ENCODE results near the gene SLC2A4.

Gene SLC2A4

DNA sequence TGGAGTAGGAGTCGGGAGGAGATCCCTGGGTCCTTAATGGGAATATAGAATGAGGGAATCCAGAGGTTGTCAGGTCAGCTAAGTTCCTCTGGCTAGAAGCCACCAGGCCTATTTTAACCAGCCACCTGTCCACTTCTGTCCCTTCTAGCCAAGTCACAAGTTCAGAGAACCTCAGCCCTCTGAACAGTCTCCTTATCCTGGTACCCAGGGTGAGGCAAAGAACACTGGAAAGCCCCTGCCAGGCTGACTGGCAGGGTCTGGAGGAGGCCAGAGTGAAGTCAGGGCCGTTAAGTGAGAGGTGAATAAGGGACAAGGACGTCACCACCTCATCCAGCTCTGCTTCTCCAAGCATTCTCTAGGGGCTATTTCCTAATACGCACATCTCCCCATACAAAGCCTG is 32.7 kb upstream of the SLC2A4 start:
- DNase-seq (ENCODE audit: low read depth) = no peak

DNA sequence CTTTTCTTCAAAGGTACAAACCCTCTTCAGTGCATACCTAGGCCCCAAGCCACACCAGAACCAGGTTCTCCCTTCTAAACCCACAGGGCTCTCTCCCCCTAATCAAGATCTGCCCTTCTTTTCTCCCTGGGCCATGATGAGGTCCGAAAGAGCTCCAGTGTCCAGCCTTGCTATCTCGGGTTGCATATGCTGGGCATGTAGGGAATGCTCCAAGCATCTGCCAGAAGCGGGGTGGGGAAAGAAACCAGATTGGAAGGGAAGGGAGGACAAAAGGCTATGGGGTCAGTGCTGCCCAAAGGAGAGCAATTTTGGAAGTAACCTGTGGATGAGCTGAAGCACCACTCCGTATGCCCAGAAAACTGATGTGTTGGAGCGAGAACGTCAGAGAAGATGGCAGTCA is 32.3 kb upstream of the SLC2A4 start:
- no peak for DNase-seq (ENCODE audit: low read depth)

DNA sequence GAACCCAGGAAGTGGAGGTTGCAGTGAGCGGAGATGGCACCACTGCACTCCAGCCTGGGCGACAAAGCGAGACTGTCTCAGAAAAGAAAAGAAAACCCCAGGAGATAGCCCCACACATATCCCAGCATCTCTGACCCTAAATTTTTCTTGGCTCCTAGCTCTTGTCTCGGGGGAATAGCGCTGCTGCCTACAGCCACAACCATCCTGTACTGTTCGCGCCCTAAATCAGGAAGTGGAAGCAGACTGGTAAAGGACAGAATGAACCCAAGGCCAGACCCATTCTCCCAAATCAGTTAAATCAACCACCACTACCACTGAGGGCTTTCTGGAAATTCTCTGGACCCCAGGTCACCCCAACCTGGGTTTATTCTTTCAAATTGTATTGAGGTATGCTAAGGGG is 31.7 kb upstream of the SLC2A4 start:
- DNase-seq (ENCODE audit: low read depth) = no peak

DNA sequence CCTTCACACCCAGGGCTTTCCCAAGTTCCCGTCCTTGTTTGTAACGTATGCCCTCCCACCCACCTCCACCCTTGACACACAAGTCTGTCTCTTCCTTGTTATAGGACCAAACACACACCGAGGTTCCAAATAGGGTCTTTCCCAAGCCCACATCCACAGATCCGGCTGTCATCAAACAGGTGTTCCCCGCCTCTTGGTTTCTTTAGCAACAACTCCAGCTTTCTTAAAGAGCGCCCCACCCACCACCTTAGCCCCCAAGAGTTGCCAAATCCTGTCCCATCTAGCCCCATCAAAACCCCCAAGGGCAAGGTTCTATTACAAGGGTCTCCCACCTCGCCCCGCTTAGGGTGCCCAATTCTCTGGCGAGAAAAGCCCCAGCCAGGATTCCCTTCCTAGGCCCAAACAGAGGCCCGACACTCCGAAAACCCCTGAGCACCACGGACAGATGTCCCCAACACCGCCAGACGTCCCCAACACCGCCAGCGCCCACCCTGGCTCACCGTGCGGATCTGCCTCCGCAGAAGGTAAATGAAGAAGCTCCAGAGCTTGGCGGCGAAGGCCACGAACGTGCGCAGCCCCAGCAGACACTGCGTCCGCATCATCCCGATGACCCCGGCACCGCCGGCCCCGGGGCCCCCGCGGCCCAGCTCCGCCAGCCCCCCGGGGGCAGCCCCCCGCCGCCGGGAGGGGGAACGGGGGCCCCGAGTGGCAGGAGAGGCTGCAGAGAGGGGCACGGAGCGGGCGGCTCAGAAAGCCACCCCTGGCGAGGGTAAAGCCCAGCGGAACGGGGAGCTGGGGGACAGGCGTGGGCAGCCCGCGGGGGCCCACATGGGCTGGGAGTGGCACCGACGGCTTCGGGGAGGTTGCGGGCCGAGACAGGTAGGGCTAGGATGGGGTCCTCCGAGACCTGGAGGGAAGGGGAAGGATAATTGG is 30.6 kb upstream of the SLC2A4 start:
- DNase-seq (ENCODE audit: low read depth) = no peak

DNA sequence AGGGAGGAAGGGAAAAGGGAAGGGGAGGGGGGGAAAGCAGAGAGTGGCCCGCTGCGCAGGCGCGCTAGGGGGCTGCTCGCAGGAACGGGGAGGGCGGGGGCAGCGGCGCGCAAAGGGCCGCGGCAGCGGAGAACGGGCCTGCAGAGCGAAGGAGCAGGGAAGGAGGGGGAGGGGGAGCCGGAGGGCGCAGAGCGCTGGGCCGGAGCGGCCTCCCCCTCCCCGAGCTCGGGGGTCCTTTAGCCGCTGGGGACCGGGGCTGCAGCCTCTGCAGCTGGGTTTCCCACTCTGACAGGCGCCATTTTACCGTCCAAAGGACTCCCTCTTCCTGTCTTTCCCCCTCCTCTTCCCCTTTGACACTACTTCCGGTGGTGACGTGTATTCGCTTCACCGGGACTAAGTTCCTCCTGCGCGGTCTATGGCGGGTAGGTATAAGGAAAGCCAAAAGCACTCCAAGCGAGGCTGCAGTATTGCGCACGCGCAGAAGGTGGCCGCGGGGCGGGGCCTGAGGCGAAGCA is 29.8 kb upstream of the SLC2A4 start, which contains the start of gene CTDNEP1:
CTDNEP1 (minus strand) TSS at position 74 of the 515 bp plus-strand sequence. CDS start 438 bp downstream, outside the sequence.
- DNase-seq (ENCODE audit: low read depth) = peak; percentile 97

DNA sequence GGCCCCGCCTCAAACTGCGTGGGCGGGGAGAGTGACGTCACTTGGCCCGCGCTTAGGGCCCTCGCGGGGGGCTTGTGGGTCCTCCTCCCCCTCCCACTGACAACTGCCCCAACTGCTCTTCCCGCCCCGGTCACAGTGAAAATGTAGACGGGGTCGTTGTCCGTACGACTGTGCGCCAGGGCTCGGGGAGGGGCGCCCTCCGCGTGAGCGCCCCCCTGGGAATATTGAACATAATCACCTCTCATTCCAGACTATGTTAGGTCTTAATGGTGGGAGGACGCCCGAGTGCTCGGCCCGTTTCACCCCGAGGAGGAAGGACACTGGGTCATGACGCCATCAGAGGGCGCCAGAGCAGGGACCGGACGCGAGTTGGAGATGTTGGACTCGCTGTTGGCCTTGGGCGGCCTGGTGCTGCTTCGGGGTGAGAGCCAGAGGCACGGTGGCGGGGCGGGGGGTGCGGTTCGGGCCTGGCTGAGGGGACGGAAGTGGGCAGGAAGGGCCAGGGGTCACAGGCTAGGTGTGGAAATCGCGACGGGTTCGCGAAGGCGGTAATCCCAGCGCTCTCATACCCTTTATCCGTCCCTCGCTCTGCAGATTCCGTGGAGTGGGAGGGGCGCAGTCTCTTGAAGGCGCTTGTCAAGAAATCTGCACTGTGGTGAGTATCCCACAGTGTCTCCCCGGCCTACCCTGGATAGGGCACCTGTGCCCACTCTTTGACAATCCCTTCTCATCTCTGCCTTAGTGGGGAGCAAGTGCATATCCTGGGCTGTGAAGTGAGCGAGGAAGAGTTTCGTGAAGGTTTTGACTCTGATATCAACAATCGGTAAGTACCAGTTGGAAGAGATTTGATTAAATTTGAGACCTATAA is 29.1 kb upstream of the SLC2A4 start, which contains the start of gene ELP5:
ELP5 (plus strand) TSS at position 40 of the 868 bp plus-strand sequence; CDS start at position 376, 336 bp downstream.
- DNase-seq (ENCODE audit: low read depth) = peak; percentile 86

DNA sequence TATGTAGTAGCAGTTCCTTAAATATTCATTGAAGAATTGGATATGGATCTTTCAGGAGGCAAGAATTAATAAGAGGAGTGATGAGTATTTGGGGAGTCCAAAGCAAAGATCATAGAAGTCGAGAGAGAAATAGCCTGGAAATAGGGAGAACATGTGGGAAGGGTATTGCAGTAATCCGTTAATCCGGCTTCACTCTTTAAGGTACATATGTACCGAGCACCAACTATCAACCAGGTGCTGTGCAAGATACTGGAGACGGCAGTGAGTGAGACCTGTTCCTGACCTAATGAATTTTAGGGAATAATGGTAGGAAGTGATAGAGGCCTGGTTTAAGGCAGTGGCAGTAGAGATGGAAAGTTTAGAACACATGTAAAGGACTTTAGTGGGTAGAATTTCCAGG is 28.4 kb upstream of the SLC2A4 start:
- no peak for DNase-seq (ENCODE audit: low read depth)

DNA sequence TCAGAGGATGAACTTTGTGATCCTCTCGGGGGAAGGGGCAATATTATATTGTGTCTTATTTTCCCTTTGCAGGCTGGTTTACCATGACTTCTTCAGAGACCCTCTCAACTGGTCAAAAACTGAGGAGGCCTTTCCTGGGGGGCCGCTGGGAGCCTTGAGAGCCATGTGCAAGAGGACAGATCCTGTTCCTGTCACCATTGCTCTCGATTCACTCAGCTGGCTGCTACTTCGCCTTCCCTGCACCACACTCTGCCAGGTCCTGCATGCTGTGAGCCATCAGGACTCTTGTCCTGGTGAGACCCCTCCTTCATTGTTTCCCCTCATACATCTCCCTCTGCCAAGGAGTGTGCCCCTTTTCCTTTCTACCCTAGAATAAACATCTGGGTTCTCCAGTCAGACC is 27.0 kb upstream of the SLC2A4 start:
- DNase-seq (ENCODE audit: low read depth) = no peak

DNA sequence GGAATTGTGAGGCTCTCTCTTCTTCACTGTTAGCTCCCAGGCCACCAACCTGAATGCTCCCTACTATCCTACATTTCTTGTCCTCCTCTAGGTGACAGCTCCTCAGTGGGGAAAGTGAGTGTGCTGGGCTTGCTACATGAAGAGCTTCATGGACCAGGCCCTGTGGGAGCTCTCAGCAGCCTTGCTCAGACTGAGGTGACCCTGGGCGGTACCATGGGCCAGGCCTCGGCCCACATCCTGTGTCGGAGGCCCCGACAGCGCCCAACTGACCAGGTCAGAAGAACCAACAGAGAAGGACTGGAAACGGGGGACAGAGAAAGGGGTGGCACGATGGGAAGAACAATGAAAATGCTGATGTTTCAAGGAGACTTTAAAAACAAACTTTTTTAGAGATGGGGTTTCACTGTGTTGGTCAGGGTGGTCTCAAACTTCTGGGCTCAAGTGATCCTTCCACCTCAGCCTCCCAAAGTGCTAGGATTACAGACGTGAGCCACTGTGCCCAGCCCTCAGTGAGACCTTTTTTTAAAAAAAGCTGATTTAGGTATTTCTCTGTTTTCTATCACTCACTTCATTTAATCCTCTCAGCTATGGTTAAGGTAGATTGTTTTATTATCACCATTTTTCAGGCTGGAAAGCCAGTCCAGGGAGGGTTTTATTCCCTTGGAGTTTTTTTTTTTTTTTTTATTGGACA is 24.6 kb upstream of the SLC2A4 start:
- no peak for DNase-seq (ENCODE audit: low read depth)

DNA sequence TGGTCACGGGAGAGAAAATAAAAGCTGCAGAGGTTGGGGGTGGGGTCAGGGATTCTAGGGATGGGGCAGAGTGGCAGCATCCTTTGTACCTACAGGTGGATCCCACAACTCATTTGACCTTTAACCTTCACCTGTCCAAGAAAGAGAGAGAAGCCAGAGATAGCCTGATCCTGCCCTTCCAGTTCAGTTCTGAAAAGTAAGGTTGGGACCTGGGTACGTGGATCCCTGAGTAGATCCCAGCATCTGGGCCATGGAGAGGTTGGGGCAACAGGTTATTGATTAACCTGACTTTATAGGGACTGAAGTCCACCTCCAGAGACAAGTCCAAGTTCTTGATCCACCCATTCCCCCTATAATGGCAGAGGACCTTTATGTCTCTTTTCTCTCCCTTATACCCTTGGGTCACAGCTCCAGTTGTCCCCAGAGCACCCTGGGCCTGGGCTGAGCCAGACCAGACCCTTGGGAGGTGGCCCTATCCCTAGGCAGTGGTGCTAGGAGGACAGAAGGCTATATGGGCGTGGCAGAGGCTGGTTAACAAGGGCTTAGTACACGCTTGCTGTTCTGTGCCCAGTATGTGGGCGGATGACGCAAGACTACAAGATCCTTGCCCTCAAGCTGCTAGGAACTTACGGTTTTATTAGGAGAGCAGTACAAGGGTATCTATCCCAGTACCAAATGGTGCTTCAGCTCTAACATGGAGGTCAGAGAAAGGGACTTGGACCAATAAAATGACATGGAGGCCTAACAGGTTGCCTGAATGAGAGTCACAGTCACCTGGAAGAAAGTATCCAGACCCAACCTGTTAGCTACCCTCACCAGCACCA is 22.6 kb upstream of the SLC2A4 start:
- no peak for DNase-seq (ENCODE audit: low read depth)

DNA sequence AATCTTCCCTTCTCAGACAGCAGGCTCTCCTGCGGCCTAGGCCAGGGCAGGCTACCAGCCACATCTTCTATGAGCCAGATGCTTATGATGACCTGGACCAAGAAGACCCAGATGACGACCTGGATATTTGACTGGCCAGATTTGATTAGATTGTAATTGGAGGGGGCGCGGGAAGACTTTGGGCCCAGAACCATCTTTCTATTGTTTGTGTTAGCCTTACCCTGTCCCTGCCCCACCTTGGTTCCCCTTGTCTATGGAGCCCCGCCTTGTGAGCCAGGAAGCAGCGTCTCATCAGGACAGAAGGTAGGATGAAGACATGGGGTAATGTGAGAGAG is 22.0 kb upstream of the SLC2A4 start:
- no peak for DNase-seq (ENCODE audit: low read depth)

DNA sequence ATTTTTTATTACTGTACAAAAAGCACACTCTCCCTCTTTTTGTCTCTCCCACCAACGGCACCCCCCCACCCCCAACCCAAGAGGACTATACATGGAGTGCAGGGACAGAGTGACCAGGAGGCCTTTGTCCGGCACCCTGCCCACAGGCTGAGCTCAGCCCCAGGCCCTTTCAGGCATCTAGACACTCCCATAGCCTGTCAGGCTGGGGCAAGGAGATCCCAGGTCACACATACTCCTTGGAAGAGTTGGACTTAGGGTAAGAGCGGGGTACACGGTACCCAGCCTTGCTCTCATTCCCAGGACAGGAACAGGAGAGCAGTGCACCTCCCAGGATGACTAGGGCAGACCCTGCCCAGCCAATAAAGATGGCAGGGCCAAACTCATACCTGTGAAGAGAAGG is 21.4 kb upstream of the SLC2A4 start:
- DNase-seq (ENCODE audit: low read depth) = no peak

DNA sequence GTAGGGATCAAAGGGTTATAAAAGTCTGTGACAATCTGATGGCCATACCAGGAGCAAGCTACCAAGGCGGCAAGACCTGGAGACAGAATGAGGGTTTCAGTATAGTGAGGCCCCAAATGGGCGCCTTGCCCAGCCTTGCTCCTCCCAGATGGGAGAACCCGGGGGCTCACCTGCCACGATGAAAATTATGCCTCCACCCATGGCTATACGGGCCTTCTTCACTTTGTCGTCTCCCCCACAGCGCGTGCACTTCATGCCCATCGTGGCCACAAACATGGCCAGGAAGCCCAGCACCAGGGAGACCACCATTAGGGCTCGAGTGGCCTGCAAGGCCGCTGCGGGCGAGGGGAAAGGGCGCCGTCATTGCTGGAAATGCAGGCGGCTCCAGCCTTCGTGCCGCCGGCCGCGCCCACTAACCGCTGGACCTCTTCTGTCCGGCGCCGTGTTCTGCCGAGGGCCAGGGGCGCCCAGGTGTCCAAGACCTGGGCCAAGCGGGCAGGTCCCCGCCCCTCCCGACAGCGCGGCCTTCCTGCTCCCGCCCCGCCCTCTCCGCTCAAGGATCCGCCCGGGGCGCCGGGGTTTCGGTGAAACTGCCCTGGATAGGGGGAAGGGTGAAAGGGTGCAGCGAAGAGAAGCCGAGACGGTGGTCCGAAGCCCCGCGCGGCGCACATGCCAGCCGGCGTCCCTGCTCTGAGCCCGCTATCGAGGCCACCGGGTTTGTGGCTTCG is 20.7 kb upstream of the SLC2A4 start:
- DNase-seq (ENCODE audit: low read depth) = no peak

DNA sequence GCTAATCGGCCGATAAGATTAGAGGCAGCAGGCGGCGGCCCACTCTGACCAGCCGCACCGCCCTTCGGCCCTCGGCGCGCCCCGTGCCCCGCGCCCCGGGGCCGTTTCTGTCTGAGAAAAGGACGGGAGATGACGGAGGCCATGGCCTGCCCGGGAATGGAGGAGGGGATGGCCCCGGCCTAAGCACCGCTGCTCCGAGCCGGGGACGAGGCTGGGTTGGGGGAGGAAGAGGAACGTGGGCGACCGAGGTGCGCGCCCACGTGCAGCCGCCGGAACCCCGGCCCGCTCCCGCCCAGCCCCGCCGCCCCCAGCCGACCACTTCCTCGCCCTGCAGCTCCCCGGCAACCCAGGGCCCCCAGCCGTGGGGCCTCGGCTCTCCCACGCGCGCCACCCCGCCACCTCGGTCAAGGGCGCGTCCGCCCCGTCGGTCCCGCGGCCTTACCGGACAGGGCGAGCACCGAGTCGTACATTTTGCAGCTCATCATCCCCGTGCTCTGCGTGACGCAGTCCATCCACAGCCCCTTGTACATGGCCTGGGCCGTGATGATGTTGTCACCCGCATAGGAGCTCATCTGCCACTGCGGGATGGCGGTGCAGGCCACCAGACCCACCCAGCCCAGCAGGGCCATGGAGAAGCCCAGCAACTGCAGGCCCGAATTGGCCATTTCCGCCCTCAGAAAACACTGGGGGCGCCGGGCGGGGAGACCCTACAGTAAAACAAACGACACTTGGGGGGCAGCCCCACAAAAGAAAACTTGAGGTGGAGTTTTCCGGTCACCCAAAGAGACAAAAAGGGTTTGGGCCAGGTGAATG is 19.9 kb upstream of the SLC2A4 start:
- no peak for DNase-seq (ENCODE audit: low read depth)

DNA sequence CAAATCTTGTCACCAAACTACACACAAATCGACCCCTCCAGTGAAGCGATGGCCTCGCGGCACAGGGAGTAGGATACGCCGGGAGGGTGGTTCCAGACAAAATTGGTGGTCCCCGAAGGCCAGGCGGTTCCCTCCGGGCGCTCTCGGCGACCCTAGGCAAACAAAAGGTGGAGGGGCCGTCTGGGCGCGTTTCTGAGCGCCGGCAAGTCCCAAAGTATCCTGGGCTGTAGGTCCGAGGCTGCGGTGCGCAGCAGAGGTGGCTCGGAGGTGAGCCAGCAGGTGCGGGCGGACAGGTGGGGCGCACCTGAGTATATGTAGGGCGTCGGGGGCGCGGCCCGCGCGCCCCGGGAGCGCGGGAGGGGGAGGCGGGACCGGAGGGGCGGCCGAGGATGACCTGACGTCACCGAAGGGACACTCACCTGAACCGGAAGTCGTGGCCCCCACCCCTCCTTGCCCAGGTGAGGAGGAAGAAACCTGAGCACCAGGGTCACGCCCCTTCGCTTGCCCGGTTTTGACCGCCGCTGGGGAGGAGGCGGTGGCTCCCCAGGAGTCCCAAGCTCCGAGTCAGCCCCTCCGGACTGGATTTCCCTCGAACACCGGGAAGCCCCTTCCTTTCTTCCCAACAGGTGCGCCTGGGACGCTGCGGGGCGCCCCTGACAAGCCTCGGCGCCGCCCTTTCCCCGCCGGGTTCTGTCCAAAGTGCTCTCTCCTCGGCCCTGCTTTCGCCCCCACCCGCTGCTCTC is 19.2 kb upstream of the SLC2A4 start, which contains the start of gene CLDN7:
CLDN7 (minus strand) TSS at position 287 of the 743 bp plus-strand sequence. CDS start 435 bp downstream, outside the sequence.
- DNase-seq (ENCODE audit: low read depth) = no peak

DNA sequence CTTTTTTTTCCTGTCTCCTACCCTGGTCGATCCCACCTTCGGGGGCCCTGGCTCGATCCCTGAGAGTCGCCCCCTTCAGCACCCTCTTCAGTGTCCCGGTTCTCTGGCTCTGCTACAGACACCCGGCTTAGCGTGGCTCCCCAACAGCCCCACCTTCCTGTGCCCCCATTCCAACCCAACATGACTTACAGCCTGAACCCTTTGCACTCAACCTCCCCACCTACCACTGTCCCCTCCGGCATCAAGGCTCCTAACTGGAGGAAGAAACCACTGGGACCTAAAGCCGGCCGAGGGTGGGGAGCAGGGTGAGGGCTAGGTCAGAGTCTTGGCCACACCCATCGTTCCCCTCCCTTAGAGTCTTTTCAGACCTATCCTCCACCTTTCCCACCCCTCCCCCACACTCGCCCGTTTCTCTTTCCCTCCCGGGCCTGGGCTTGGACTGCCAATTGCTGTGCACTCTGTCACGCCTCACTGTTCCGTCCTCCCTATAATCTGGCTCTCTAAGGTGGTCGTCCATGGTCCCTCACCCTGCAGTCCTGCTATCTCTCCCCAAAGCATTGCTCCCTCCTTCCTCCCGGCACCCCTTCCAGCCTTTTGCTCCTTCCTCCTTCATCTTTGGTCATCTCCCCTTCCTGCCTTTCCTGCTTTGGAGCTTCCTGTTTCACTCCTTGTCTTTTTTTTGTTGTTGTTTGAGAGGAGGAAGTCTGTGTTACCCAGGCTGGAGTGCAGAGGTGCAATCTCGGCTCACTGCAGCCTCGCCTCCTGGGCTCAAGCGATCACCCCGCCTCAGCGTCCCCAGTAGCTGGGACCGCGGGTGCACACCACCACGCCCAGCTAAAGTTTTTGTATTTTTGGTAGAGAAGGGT is 18.4 kb upstream of the SLC2A4 start:
- DNase-seq (ENCODE audit: low read depth) = no peak

DNA sequence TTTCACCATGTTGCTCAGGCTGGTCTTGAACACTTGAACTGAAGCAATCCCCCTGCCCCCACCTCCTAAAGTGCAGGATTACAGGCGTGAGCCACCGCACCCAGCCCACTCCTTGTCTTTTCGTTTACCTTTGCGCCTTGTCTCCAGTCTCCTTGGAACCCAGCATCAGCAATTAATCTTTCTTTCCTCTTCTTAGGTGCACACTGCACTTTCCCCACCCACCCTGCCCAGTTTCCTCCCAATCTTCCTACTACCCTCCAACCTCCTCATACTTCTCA is 17.8 kb upstream of the SLC2A4 start:
- no peak for DNase-seq (ENCODE audit: low read depth)

DNA sequence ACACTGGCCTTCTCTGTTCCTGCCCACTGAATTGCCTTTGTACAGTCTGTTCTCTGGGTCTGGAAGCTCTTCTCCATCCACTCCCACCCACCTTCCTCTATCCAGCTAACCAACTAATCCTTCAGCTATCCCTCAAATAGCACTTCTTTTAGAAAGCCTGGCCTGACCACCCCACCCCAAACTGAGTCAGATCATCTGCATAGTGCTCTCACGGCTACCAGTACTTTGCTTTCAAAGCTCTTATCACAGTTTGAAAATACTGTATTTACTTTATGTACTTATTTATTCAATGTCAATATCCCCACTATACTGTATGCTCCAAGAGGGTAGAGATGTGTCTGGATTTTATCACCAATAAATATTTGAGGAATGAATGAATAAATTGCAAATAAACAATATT is 14.7 kb upstream of the SLC2A4 start:
- DNase-seq (ENCODE audit: low read depth) = no peak
